ENCODE measurements around the gene MAD1L1. TPM values are rescaled to one million over a fixed set of nuclear protein-coding genes. Genes with fewer than 3 reads are reported as not detected.
"Not testable (repeated sequence)": the region's sequence is repeated elsewhere in the genome, so short reads cannot be mapped to it uniquely, and the experiment has no call there.

Gene MAD1L1
- total RNA-seq, 1 donor from 2014 or later: 41.4 TPM

GRCh38 chr7:2048006-2048405 lies 184.7 kb downstream of the MAD1L1 start:
- no peak for DNase-seq (ENCODE audit: low spot score)

DNA sequence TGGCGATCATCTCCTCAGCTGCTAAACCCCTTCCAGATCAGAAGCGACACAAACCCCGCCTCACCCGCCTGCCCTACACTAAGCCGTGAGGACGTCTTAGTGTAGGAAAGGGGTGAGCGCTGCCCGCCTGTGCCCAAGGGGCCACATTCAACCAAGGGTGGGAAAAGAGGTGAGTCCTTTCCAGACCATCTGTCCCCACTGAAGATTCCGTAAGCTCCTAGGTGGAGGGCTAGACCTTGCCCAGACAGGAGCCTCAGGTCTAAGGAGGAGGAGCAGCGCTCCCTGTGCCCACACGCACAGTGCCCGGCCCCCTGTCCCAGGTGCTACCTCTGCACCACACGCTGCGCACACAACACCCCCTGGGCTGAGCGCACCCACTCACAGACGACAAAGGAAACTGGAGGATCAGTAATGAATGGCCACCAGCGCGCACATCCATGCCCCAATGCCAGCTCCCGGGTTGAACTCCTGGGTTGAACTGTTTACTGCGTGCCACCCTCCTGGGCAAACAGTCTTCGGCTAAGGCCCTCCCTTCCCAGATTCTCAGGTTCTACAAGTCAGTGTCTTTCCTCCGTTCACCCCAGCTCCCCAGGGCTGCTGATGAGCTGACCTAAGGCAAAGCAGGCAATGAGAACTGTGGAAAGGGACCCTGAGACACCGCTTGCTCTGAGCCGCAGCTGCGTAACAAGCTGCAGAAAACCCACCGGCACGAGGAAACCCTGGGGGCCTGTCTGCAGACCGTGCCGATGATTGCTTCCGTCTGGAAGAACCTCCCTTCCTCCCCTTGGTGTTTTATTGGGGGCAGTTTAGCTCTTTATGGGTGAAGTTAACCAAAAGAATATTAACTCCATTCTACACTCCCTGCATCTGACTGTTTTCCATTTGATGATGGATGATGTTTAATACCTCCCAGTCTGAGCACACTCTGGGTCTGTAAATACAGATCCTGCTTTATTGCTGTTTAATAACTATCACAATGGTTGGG lies 185.9 kb downstream of the MAD1L1 start:
- no peak for DNase-seq (ENCODE audit: low spot score)

DNA sequence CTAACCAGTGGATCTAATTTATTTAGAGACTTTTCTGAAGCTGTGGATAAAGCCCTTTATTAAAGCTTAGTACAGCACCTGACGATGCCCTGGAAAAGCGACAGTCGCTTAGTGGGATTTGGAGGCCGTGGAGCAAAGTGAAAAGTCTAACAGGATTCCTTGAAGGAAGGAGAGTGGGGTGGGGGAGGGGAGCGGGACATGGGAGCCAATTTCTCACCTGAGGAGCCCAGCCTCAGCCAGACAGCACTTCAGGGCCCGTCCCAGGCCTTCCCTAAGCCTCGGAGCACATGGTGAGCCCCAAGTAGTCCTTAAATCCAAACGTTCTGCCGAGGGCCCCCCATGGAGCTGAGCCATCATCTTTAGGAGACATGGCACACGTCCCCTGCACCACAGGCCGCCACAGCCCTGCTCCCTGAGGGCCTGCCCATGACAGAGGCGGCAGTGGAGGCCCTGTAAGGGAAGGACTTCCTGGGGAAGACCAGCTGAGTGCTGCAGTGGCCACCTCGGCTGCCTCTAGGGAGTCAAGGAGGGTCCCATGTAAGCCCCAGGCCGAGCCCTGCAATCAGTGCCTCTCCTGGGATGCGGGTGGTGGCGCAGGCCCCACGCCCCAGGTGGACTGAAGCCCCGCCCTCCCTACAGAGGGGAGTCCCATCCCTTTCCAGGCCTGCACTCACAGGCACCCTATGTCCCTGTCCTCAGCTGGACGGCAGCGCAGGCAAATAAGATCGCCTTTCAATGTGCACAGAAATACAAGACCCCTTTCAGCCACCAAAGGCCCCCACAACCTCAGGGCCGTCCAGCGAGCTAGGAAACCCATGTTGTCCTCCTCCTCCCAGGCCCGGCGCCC lies 187.0 kb downstream of the MAD1L1 start:
- no peak for DNase-seq (ENCODE audit: low spot score)

GRCh38 chr7:2044883-2045471 lies 187.8 kb downstream of the MAD1L1 start:
- no peak for DNase-seq (ENCODE audit: low spot score)

- no peak for DNase-seq (ENCODE audit: low spot score)
These were observed 188.3 kb downstream of the MAD1L1 start for GRCh38 chr7:2044311-2044882.

DNA sequence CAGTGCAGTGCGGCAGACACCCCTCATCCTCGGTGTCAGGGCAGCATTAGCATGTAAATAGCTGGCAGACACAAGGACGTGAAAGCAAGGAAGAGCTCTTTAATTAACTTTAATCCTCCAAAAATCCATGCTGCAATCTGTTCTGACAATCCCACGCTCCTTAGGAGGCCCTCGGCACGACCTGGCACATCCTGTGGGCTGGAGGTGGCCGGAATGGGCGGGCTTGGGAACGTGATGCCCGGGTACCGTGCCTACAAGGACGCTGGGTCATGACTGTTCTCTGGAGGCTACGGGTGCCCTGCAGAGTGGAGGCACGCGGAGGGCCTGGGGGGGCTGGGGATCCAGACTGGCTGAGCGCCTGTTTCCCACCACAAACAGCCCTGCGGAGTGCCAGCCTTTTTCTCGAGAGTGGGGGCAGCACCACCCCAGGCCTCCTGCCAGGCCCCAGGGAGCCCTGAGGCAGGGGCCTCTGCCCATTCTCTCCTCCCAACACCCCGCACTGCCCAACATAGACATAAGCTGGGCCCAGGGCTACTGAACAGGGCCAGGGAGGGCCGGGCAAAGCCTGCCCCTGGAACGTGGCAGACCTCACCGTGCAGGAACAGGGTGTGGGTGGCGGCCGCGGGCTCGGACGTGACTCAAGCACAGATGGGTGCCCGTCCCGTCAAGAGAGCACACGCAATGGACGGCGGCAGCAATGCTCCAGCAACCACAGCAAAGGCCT lies 189.3 kb downstream of the MAD1L1 start:
- DNase-seq (ENCODE audit: low spot score): no peak

DNA sequence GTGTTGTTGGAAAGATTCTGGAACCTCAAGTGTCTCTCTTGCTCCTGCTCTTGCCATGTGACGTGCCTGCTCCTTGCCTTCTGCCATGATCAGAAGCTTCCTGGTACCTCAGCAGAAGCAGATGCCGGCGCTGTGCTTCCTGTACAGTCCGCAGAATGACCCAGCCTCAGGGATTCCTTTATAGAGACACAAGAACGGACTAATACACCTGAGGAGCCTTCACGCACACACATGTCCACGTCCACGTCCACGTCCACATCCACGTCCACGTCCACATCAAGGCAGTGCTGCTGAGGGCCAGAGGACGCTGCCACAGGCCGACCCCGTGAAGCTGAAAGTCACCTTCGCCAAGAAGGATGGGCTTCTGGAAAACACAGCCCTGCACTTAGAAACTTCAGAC lies 190.1 kb downstream of the MAD1L1 start:
- no peak for DNase-seq (ENCODE audit: low spot score)

DNA sequence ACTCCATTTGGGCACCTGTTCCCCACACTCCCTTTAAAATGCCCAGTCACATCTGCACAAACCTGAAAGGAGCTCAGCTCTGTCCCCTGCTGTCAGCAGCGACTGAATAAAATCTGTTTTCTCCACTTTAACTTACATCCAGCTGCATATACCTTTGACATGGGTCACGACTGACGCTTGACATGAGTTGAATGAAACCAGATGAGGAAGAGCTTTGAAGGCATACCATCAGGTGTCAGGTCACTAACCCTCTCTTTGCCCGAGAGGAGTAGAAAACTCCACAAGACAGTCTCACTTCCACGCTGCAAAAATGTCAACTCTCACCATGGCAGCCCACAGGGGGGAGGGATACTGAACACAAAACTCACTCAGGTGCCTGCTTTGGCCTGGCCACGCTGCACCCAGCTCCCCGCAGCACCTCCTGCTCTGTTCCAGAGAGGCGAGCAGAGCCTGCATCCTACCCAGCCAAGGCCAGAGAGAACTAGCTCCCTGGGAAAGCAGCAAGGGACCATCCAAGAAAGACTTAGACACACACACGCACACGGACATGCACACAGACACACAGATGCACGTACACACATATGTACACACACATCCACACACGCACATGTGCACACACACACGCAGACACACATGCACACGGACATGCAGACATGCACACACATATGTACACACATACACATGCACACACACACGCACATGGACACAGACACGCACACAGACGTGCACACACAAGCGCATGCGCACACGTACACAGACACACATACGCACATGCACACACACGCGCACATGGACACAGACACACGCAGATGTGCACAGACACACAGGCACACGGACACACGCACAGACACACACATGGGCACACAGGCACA lies 191.0 kb downstream of the MAD1L1 start:
- DNase-seq (ENCODE audit: low spot score): no peak

DNA sequence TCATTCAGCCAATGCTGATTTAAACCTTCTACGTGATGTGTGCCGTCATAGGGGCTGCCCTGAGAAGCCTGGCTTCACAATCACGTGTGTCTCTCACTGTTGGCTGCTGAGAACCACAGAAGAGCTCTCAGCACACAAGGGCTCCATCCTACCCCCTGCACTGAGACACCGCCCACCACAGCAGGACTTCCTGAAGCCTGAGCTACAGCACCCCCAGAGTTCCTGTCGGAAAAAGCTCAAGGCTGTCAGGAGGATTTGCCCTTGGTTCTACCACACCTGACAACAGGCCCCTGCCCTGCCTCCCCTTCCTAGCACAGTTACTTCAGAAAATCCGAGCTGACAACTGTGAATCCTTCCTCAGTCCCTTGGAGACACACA lies 191.9 kb downstream of the MAD1L1 start:
- no peak for DNase-seq (ENCODE audit: low spot score)

GRCh38 chr7:2040201-2040892 lies 192.4 kb downstream of the MAD1L1 start:
- DNase-seq (ENCODE audit: low spot score): no peak

- no peak for DNase-seq (ENCODE audit: low spot score)
These were observed 193.6 kb downstream of the MAD1L1 start for GRCh38 chr7:2038931-2039728.

- no peak for DNase-seq (ENCODE audit: low spot score)
These were observed 194.8 kb downstream of the MAD1L1 start for GRCh38 chr7:2037808-2038522.

DNA sequence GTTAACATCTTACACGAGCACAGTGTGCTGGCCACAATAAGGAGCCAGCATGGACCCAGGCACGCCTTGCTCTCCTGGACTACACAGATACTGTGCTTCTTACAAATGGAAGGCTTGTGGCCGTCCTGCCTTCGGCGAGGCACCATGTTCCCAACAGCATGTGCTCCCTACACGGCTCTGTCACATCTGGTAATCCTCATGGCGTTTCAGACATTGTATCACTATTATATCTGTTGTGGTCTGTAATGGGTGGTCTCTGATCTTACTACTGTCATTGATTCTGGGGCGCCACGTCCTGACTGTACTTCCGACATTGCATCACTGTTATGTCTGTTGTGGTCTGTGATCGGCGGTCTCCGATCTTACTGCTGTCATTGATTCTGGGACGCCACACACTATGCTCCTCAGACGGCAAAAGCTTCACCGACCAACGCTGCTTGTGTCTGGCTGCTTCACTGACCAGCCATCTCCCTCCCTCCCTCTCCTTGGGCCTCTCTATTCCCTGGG lies 195.4 kb downstream of the MAD1L1 start:
- DNase-seq (ENCODE audit: low spot score): no peak

GRCh38 chr7:2036786-2037185 lies 196.0 kb downstream of the MAD1L1 start:
- DNase-seq (ENCODE audit: low spot score): no peak

GRCh38 chr7:2036201-2036600 lies 196.5 kb downstream of the MAD1L1 start:
- not testable (repeated sequence) for DNase-seq (ENCODE audit: low spot score)

DNA sequence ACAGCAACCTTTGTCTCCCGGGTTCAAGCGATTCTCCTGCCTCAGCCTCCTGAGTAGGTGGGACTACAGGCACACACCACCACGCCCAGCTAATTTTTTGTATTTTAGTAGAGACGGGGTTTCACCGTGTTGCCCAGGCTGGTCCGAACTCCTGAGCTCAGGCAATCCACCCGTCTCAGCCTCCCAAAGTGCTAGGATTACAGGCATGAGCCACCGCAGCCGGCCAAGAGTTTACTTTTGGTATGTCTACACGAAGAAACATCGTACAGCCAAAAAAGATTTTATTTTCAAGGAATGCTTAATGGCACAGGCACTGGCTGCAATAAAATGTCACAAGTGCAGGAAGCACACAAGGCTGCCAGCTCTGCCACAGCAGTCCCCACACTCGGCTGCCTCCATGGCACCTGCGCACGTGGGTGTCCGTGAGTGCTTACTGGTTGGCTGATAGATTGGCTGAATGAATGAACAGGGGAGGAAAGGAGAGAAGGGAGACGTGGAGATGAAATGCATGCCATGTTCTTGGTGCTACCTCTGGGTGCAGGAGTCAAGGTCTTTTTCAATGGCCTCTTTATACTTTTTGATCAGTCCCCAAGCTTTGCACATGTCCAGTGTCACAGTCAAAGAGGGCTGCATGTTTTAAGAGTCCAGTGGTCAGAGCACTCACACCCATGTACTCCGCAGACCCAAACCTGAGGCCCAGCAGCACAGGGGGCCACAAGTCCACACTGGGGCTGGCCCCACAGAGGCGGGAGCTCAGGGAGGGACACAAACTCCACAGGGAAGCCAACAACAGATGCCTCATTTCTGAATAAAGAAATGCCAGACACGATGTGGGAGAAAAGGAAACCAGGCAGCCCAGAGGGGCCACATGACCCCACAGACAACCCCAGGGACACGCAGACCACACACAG lies 198.2 kb downstream of the MAD1L1 start:
- no peak for DNase-seq (ENCODE audit: low spot score)

Data from ureter (tissue), 1 donor.